ENCODE results near the gene JAK1.

The JAK1 gene

GRCh38 chr1:64844175-64844574, 122.2 kb downstream of the JAK1 start:
- DNase-seq = no peak
- Histone ChIP-seq H3K4ac (ENCODE audit: low read depth, low read length) (no peak overlapping the region), H2BK120ac (ENCODE audit: insufficient read depth, low read length, poor library complexity) (no peak overlapping the region), H4K8ac (ENCODE audit: low read depth, low read length) (no peak overlapping the region), H3K27ac (ENCODE audit: low read depth, low read length) (no peak overlapping the region), H3K9me3 (ENCODE audit: insufficient read depth, low read depth, low read length) (peaks cover 5% of the 10 kb centered on the region), H3K36me3 (ENCODE audit: control insufficient read depth in 1 of 2, insufficient read depth in 2 of 2, low read length in 2 of 2) (peaks cover 45 to 63% of the 10 kb centered on the region in 2 experiments), H3K4me2 (ENCODE audit: low read length) (no peak overlapping the region), H3K27me3 (ENCODE audit: insufficient read depth, low read length) (no peaks in the 10 kb centered on the region), H3K23ac (ENCODE audit: low read length) (no peak overlapping the region), H2BK5ac (ENCODE audit: low read depth, low read length, poor library complexity) (no peak overlapping the region), H3K14ac (ENCODE audit: low read length) (no peak overlapping the region), H3K79me1 (ENCODE audit: low read length) (no peaks in the 10 kb centered on the region), H3K79me2 (ENCODE audit: control insufficient read depth, insufficient read depth, low read length, poor library complexity) (no peaks in the 10 kb centered on the region), H3K9ac (ENCODE audit: low read length) (no peak overlapping the region), H3K18ac (ENCODE audit: low read length) (no peak overlapping the region), H3K4me1 (ENCODE audit: control insufficient read depth in 1 of 2, insufficient read depth in 2 of 2, low read length in 2 of 2) (no peaks in the 10 kb centered on the region), H2BK12ac (ENCODE audit: low read length) (no peak overlapping the region), H2AK5ac (ENCODE audit: low read length) (no peak overlapping the region), H2AFZ (ENCODE audit: insufficient read depth, low read length, poor library complexity) (no peak overlapping the region), H4K12ac (ENCODE audit: low read depth, low read length) (no peak overlapping the region), H3K4me3 (ENCODE audit: low read depth, low read length) (no peak overlapping the region), H4K91ac (ENCODE audit: low read depth, low read length) (no peak overlapping the region)
- WGBS (ENCODE audit: extremely low coverage, insufficient coverage, insufficient read length) = no CpG with 5 or more reads among the region's 7 CpGs

- Histone ChIP-seq H3K9me3 (ENCODE audit: insufficient read depth, low read depth, low read length) (peaks cover 5% of the 10 kb centered on the region), H4K12ac (ENCODE audit: low read depth, low read length) (no peak overlapping the region), H2BK12ac (ENCODE audit: low read length) (no peak overlapping the region), H3K79me2 (ENCODE audit: control insufficient read depth, insufficient read depth, low read length, poor library complexity) (no peaks in the 10 kb centered on the region), H3K4me1 (ENCODE audit: control insufficient read depth in 1 of 2, insufficient read depth in 2 of 2, low read length in 2 of 2) (no peaks in the 10 kb centered on the region), H2AFZ (ENCODE audit: insufficient read depth, low read length, poor library complexity) (no peak overlapping the region), H3K9ac (ENCODE audit: low read length) (no peak overlapping the region), H3K4ac (ENCODE audit: low read depth, low read length) (no peak overlapping the region), H2BK120ac (ENCODE audit: insufficient read depth, low read length, poor library complexity) (no peak overlapping the region), H3K4me2 (ENCODE audit: low read length) (no peak overlapping the region), H4K8ac (ENCODE audit: low read depth, low read length) (no peak overlapping the region), H4K91ac (ENCODE audit: low read depth, low read length) (no peak overlapping the region), H3K23ac (ENCODE audit: low read length) (no peak overlapping the region), H3K27me3 (ENCODE audit: insufficient read depth, low read length) (no peaks in the 10 kb centered on the region), H2AK5ac (ENCODE audit: low read length) (no peak overlapping the region), H2BK5ac (ENCODE audit: low read depth, low read length, poor library complexity) (no peak overlapping the region), H3K79me1 (ENCODE audit: low read length) (no peaks in the 10 kb centered on the region), H3K27ac (ENCODE audit: low read depth, low read length) (no peak overlapping the region), H3K18ac (ENCODE audit: low read length) (no peak overlapping the region), H3K36me3 (ENCODE audit: control insufficient read depth in 1 of 2, insufficient read depth in 2 of 2, low read length in 2 of 2) (peaks cover 45 to 60% of the 10 kb centered on the region in 2 experiments), H3K4me3 (ENCODE audit: low read depth, low read length) (no peak overlapping the region), H3K14ac (ENCODE audit: low read length) (no peak overlapping the region)
- DNase-seq = no peak
- WGBS (ENCODE audit: extremely low coverage, insufficient coverage, insufficient read length) = no CpG with 5 or more reads among the region's 9 CpGs
Observed at GRCh38 chr1:64843675-64844074, 122.7 kb downstream of the JAK1 start.

GRCh38 chr1:64842224-64842623, 124.1 kb downstream of the JAK1 start:
- Histone ChIP-seq H2BK5ac (ENCODE audit: low read depth, low read length, poor library complexity) (no peak overlapping the region), H3K14ac (ENCODE audit: low read length) (no peak overlapping the region), H4K8ac (ENCODE audit: low read depth, low read length) (no peak overlapping the region), H3K18ac (ENCODE audit: low read length) (no peak overlapping the region), H2AK5ac (ENCODE audit: low read length) (no peak overlapping the region), H2BK12ac (ENCODE audit: low read length) (no peak overlapping the region), H2BK120ac (ENCODE audit: insufficient read depth, low read length, poor library complexity) (no peak overlapping the region), H2AFZ (ENCODE audit: insufficient read depth, low read length, poor library complexity) (no peak overlapping the region), H3K4ac (ENCODE audit: low read depth, low read length) (no peak overlapping the region), H3K36me3 (ENCODE audit: control insufficient read depth in 1 of 2, insufficient read depth in 2 of 2, low read length in 2 of 2) (peaks cover 42 to 61% of the 10 kb centered on the region in 2 experiments), H3K79me2 (ENCODE audit: control insufficient read depth, insufficient read depth, low read length, poor library complexity) (no peaks in the 10 kb centered on the region), H3K27me3 (ENCODE audit: insufficient read depth, low read length) (no peaks in the 10 kb centered on the region), H4K12ac (ENCODE audit: low read depth, low read length) (no peak overlapping the region), H3K9me3 (ENCODE audit: insufficient read depth, low read depth, low read length) (peaks cover 5% of the 10 kb centered on the region), H3K79me1 (ENCODE audit: low read length) (no peaks in the 10 kb centered on the region), H3K4me3 (ENCODE audit: low read depth, low read length) (no peak overlapping the region), H3K9ac (ENCODE audit: low read length) (no peak overlapping the region), H3K27ac (ENCODE audit: low read depth, low read length) (no peak overlapping the region), H3K4me2 (ENCODE audit: low read length) (no peak overlapping the region), H4K91ac (ENCODE audit: low read depth, low read length) (no peak overlapping the region), H3K4me1 (ENCODE audit: control insufficient read depth in 1 of 2, insufficient read depth in 2 of 2, low read length in 2 of 2) (peaks cover 0 to under 1% of the 10 kb centered on the region in 2 experiments), H3K23ac (ENCODE audit: low read length) (no peak overlapping the region)
- no peak for DNase-seq
- WGBS (ENCODE audit: extremely low coverage, insufficient coverage, insufficient read length) = no CpG with 5 or more reads among the region's 2 CpGs

- Histone ChIP-seq H3K27me3 (ENCODE audit: insufficient read depth, low read length) (no peaks in the 10 kb centered on the region), H3K4ac (ENCODE audit: low read depth, low read length) (no peak overlapping the region), H3K79me2 (ENCODE audit: control insufficient read depth, insufficient read depth, low read length, poor library complexity) (no peaks in the 10 kb centered on the region), H3K9me3 (ENCODE audit: insufficient read depth, low read depth, low read length) (peaks cover 5% of the 10 kb centered on the region), H2AFZ (ENCODE audit: insufficient read depth, low read length, poor library complexity) (no peak overlapping the region), H3K4me2 (ENCODE audit: low read length) (no peak overlapping the region), H2BK5ac (ENCODE audit: low read depth, low read length, poor library complexity) (no peak overlapping the region), H3K18ac (ENCODE audit: low read length) (no peak overlapping the region), H3K27ac (ENCODE audit: low read depth, low read length) (no peak overlapping the region), H2BK12ac (ENCODE audit: low read length) (no peak overlapping the region), H3K36me3 (ENCODE audit: control insufficient read depth in 1 of 2, insufficient read depth in 2 of 2, low read length in 2 of 2) (peaks cover 41 to 60% of the 10 kb centered on the region in 2 experiments), H3K4me1 (ENCODE audit: control insufficient read depth in 1 of 2, insufficient read depth in 2 of 2, low read length in 2 of 2) (peaks cover 3 to 4% of the 10 kb centered on the region in 2 experiments), H2AK5ac (ENCODE audit: low read length) (no peak overlapping the region), H3K79me1 (ENCODE audit: low read length) (no peaks in the 10 kb centered on the region), H4K91ac (ENCODE audit: low read depth, low read length) (no peak overlapping the region), H4K8ac (ENCODE audit: low read depth, low read length) (no peak overlapping the region), H3K14ac (ENCODE audit: low read length) (no peak overlapping the region), H4K12ac (ENCODE audit: low read depth, low read length) (no peak overlapping the region), H3K9ac (ENCODE audit: low read length) (no peak overlapping the region), H3K4me3 (ENCODE audit: low read depth, low read length) (no peak overlapping the region), H2BK120ac (ENCODE audit: insufficient read depth, low read length, poor library complexity) (no peak overlapping the region), H3K23ac (ENCODE audit: low read length) (no peak overlapping the region)
- peak; percentile 24 to 80 for DNase-seq
- WGBS (ENCODE audit: extremely low coverage, insufficient coverage, insufficient read length) = no CpG with 5 or more reads among the region's 6 CpGs
Observed at GRCh38 chr1:64841330-64842065, 124.9 kb downstream of the JAK1 start.

All from trophoblast cell (in vitro differentiated cells and primary cell).